ENCODE data around the gene NPHS1. TPM values are rescaled to one million over a fixed set of nuclear protein-coding genes. Genes with fewer than 3 reads are reported as not detected.

Gene NPHS1
- total RNA-seq, 1 donor from 2014 or later, result 0.92 TPM

GRCh38 chr19:35888398-35888797 lies 36.1 kb upstream of the NPHS1 start:
- TF ChIP-seq CTCF (IDR thresholded peaks at IDR 0.05; ENCODE audit: insufficient read depth, low read length, poor library complexity, severe bottlenecking), result no peak
- Histone ChIP-seq H3K27me3 (ENCODE audit: control insufficient read depth, insufficient read depth, low read length) (no peaks in the 10 kb centered on the region), H3K4me3 (ENCODE audit: low read depth, low read length) (no peak overlapping the region), H3K36me3 (ENCODE audit: control insufficient read depth, insufficient read depth, low read length) (peaks cover 3% of the 10 kb centered on the region)
- DNase-seq (ENCODE audit: low read depth), result no peak

- TF ChIP-seq CTCF (IDR thresholded peaks at IDR 0.05; ENCODE audit: insufficient read depth, low read length, poor library complexity, severe bottlenecking), result no peak
- DNase-seq (ENCODE audit: low read depth), result no peak
- H3K4me3 ChIP-seq (ENCODE audit: low read depth, low read length), result no peak overlapping the region
- H3K27me3 ChIP-seq (ENCODE audit: control insufficient read depth, insufficient read depth, low read length), result no peaks in the 10 kb centered on the region
- peaks cover 3% of the 10 kb centered on the region for H3K36me3 ChIP-seq (ENCODE audit: control insufficient read depth, insufficient read depth, low read length)
Measured at GRCh38 chr19:35887197-35887596, 34.9 kb upstream of the NPHS1 start.

- Histone ChIP-seq H3K27me3 (ENCODE audit: control insufficient read depth, insufficient read depth, low read length) (no peaks in the 10 kb centered on the region), H3K36me3 (ENCODE audit: control insufficient read depth, insufficient read depth, low read length) (peaks cover 3% of the 10 kb centered on the region), H3K4me3 (ENCODE audit: low read depth, low read length) (no peak overlapping the region)
- DNase-seq (ENCODE audit: low read depth), result no peak
- TF ChIP-seq CTCF (IDR thresholded peaks at IDR 0.05; ENCODE audit: insufficient read depth, low read length, poor library complexity, severe bottlenecking), result no peak
Measured at GRCh38 chr19:35885904-35886303, 33.6 kb upstream of the NPHS1 start.

GRCh38 chr19:35885225-35885738 lies 33.0 kb upstream of the NPHS1 start:
- no peak for TF ChIP-seq CTCF (IDR thresholded peaks at IDR 0.05; ENCODE audit: insufficient read depth, low read length, poor library complexity, severe bottlenecking)
- DNase-seq (ENCODE audit: low read depth), result no peak
- peaks cover 3% of the 10 kb centered on the region for H3K36me3 ChIP-seq (ENCODE audit: control insufficient read depth, insufficient read depth, low read length)
- H3K27me3 ChIP-seq (ENCODE audit: control insufficient read depth, insufficient read depth, low read length), result no peaks in the 10 kb centered on the region
- H3K4me3 ChIP-seq (ENCODE audit: low read depth, low read length), result no peak overlapping the region

GRCh38 chr19:35883882-35884281 lies 31.6 kb upstream of the NPHS1 start:
- TF ChIP-seq CTCF (IDR thresholded peaks at IDR 0.05; ENCODE audit: insufficient read depth, low read length, poor library complexity, severe bottlenecking), result no peak
- Histone ChIP-seq H3K36me3 (ENCODE audit: control insufficient read depth, insufficient read depth, low read length) (no peaks in the 10 kb centered on the region), H3K4me3 (ENCODE audit: low read depth, low read length) (no peak overlapping the region)

GRCh38 chr19:35882114-35882832 lies 30.0 kb upstream of the NPHS1 start:
- H3K4me3 ChIP-seq (ENCODE audit: low read depth, low read length), result no peak overlapping the region
- H3K36me3 ChIP-seq (ENCODE audit: control insufficient read depth, insufficient read depth, low read length), result no peaks in the 10 kb centered on the region
- DNase-seq (ENCODE audit: low read depth), result no peak
- peaks cover 7% of the 10 kb centered on the region for H3K27me3 ChIP-seq (ENCODE audit: control insufficient read depth, insufficient read depth, low read length)
- peak; percentile 41 for TF ChIP-seq CTCF (IDR thresholded peaks at IDR 0.05; ENCODE audit: insufficient read depth, low read length, poor library complexity, severe bottlenecking)

More at GRCh38 chr19:35883882-35884281, 31.6 kb upstream of the NPHS1 start:
- H3K27me3 ChIP-seq (ENCODE audit: control insufficient read depth, insufficient read depth, low read length), result peaks cover 4% of the 10 kb centered on the region
- DNase-seq (ENCODE audit: low read depth), result no peak
